GM12873 (cell line): Measurements from ENCODE around the gene CDH24.

Experiments
- CTCF ChIP-seq: IDR thresholded peaks from 2 replicates; pipeline ENCODE4 v1.5.1; 2012; ENCODE audit warnings: low read depth, mild to moderate bottlenecking, moderate library complexity, low read length, control low read depth; ENCODE audit not compliant: insufficient read depth; ENCODE audit errors: missing control alignments

CDH24 gene

GRCh38 chr14:23006188-23006534 is 51.2 kb downstream of the CDH24 start:
- no peak for TF ChIP-seq CTCF

GRCh38 chr14:23005451-23006187 is 51.7 kb downstream of the CDH24 start:
- no peak for TF ChIP-seq CTCF

GRCh38 chr14:23002592-23002991 is 54.7 kb downstream of the CDH24 start:
- TF ChIP-seq CTCF: no peak

GRCh38 chr14:23000860-23001259 is 56.5 kb downstream of the CDH24 start:
- TF ChIP-seq CTCF: no peak

- TF ChIP-seq CTCF: no peak
These were observed 58.8 kb downstream of the CDH24 start for GRCh38 chr14:22998329-22999012.

- TF ChIP-seq CTCF: no peak
These were observed 59.5 kb downstream of the CDH24 start for GRCh38 chr14:22997676-22998323.
